Testis (tissue), 3 donors: Measurements from ENCODE around the gene OCA2. TPM values are rescaled to one million over a fixed set of nuclear protein-coding genes. Genes with fewer than 3 reads are reported as not detected.

Source experiments
- DNase-seq: peaks from one replicate; pipeline ENCODE4 v3.0.0-alpha.2; 2019
- H3K27ac ChIP-seq, 2 donors: fragments of 200-600 bp; sonication (generic); one replicate each; pipeline ENCODE4 v1.5.1; 2019
- H3K27me3 ChIP-seq: fragments of 200-600 bp; sonication (generic); one replicate; pipeline ENCODE4 v1.5.1; 2019
- H3K36me3 ChIP-seq: fragments of 200-600 bp; sonication (generic); one replicate; pipeline ENCODE4 v1.5.1; 2017; ENCODE audit warnings: low read depth; ENCODE audit errors: missing control alignments
- H3K4me1 ChIP-seq: fragments of 200-600 bp; sonication (generic); one replicate; pipeline ENCODE4 v1.5.1; 2019
- H3K4me3 ChIP-seq, 2 donors: fragments of 200-600 bp; sonication (generic); one replicate each; pipeline ENCODE4 v1.5.1; 2017 to 2019
- H3K9me3 ChIP-seq: fragments of 200-600 bp; sonication (generic); one replicate; pipeline ENCODE4 v1.5.1; 2017
- POLR2A ChIP-seq: fragments of 450-650 bp; IDR thresholded peaks from one replicate; pipeline ENCODE4 v1.6.1; 2017; ENCODE audit warnings: antibody characterized with exemption, mild to moderate bottlenecking, moderate library complexity
- WGBS, 2 donors: methylation state at CpG; one replicate each; pipeline ENCODE4 v1.1.5; 2018; 5-methylcytosine and 5-hydroxymethylcytosine counted together
- intact Hi-C: fragments of 100-400 bp; cut with DNase I; formaldehyde crosslinking; loops from one replicate; pipeline ENCODE4 v1.15.1; 2023; ENCODE audit warnings: low total_unique reads
- polyA plus RNA-seq: library from polyadenylated mRNA; stranded (reverse); fragments of 350-450 nt; fragmentation: Illumina TruSeq; extraction: RNeasy Lipid Tissue Mini Kit (QIAGEN cat#74804); gene quantifications from one replicate; pipeline ENCODE4 v1.2.3, GENCODE V29; 2014; ENCODE audit warnings: low read depth, low replicate concordance; ENCODE audit not compliant: insufficient read depth
- total RNA-seq, 2 donors: library from RNA; depleted of rRNA; stranded (reverse); fragments of >200 nt; gene quantifications; one replicate each; pipeline ENCODE4 v1.2.3, GENCODE V29; 2016
- TF ChIP-seq, protein P1 (sequence below), 3 experiments: fragments of 450-650 bp in 2 of 3; fragments of 200-600 bp in 1 of 3; sonication (generic) in 1 of 3; IDR thresholded peaks; one replicate each; pipeline ENCODE4 v1.5.1; 2016 to 2019; ENCODE audit warnings: antibody characterized with exemption in 3 of 3, mild to moderate bottlenecking in 2 of 3, moderate library complexity in 1 of 3

Gene OCA2
- total and polyA plus RNA-seq, 3 donors from 2014 or later, result 2.6 to 7.2 (median 4.5) TPM

GRCh38 chr15:28021281-28022039 lies 77.7 kb downstream of the OCA2 start:
- DNase-seq, result peak; percentile 88
- intact Hi-C loops, result no loop called here
- TF ChIP-seq POLR2A, result no peak
- TF ChIP-seq, protein P1, sequence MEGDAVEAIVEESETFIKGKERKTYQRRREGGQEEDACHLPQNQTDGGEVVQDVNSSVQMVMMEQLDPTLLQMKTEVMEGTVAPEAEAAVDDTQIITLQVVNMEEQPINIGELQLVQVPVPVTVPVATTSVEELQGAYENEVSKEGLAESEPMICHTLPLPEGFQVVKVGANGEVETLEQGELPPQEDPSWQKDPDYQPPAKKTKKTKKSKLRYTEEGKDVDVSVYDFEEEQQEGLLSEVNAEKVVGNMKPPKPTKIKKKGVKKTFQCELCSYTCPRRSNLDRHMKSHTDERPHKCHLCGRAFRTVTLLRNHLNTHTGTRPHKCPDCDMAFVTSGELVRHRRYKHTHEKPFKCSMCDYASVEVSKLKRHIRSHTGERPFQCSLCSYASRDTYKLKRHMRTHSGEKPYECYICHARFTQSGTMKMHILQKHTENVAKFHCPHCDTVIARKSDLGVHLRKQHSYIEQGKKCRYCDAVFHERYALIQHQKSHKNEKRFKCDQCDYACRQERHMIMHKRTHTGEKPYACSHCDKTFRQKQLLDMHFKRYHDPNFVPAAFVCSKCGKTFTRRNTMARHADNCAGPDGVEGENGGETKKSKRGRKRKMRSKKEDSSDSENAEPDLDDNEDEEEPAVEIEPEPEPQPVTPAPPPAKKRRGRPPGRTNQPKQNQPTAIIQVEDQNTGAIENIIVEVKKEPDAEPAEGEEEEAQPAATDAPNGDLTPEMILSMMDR (IDR thresholded peaks at IDR 0.05), result peak; percentile 3 to 47 (median 28)
- no peaks in the 10 kb centered on the region for H3K36me3 ChIP-seq
- no peak overlapping the region for H3K27ac ChIP-seq
- no peaks in the 10 kb centered on the region for H3K9me3 ChIP-seq
- WGBS, 2 donors, result 36 to 65% methylated on average over 16 to 17 of the region's 17 CpGs
- no peaks in the 10 kb centered on the region for H3K27me3 ChIP-seq
- H3K4me3 ChIP-seq, result no peak overlapping the region
- peaks cover 15% of the 10 kb centered on the region for H3K4me1 ChIP-seq

GRCh38 chr15:28020644-28021043 lies 78.5 kb downstream of the OCA2 start:
- no peaks in the 10 kb centered on the region for H3K9me3 ChIP-seq
- no peaks in the 10 kb centered on the region for H3K36me3 ChIP-seq
- intact Hi-C loops, result no loop called here
- no peak for TF ChIP-seq POLR2A
- TF ChIP-seq, protein P1 (IDR thresholded peaks at IDR 0.05), result no peak
- WGBS, 2 donors, result 77 to 85% methylated on average over 6 of the region's 6 CpGs
- no peak overlapping the region for H3K27ac ChIP-seq
- peaks cover 15% of the 10 kb centered on the region for H3K4me1 ChIP-seq
- DNase-seq, result no peak
- H3K4me3 ChIP-seq, result no peak overlapping the region
- no peaks in the 10 kb centered on the region for H3K27me3 ChIP-seq

DNA sequence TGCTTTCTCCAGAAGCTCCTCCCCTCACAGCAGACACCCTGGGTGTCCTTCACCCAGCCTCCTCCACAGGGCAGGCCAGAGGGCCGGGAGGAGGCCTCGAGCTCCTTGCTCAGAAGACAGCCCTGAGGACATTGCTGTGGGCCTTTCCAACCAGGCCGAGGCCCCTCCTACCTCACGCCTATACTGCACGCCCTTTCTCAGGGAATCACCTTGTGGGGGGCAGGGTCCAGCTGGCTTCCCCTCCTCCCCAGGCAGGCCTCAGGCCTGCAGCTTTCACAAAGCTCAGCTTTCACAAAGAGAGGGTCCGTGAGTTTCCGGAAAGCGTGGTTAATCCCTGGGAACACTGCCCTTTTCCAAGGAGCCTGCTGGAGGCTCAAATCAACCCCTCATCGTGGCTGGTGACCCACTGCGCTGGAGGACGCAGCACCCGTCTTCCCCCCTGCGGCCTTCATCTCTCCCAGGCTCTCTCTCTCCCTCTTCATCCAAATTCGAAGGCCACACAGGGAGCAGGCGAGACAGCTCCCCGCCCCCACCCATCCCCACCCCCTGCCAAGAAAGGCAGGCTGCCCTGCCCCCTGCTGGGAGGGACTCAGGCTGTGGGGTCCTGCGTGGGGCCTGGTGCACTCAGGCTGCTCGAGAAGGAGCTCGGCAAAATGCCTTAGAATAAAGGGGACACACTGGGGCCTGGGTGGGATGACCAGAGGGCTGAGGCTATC lies 79.4 kb downstream of the OCA2 start:
- WGBS, 2 donors, result 71 to 77% methylated on average over 5 to 19 of the region's 19 CpGs
- no peaks in the 10 kb centered on the region for H3K36me3 ChIP-seq
- no peaks in the 10 kb centered on the region for H3K9me3 ChIP-seq
- intact Hi-C loops, result no loop called here
- no peak overlapping the region for H3K27ac ChIP-seq
- H3K4me3 ChIP-seq, result no peak overlapping the region
- no peak for TF ChIP-seq POLR2A
- TF ChIP-seq, protein P1 (IDR thresholded peaks at IDR 0.05), result no peak
- H3K27me3 ChIP-seq, result no peaks in the 10 kb centered on the region
- peaks cover 15% of the 10 kb centered on the region for H3K4me1 ChIP-seq
- DNase-seq, result no peak

DNA sequence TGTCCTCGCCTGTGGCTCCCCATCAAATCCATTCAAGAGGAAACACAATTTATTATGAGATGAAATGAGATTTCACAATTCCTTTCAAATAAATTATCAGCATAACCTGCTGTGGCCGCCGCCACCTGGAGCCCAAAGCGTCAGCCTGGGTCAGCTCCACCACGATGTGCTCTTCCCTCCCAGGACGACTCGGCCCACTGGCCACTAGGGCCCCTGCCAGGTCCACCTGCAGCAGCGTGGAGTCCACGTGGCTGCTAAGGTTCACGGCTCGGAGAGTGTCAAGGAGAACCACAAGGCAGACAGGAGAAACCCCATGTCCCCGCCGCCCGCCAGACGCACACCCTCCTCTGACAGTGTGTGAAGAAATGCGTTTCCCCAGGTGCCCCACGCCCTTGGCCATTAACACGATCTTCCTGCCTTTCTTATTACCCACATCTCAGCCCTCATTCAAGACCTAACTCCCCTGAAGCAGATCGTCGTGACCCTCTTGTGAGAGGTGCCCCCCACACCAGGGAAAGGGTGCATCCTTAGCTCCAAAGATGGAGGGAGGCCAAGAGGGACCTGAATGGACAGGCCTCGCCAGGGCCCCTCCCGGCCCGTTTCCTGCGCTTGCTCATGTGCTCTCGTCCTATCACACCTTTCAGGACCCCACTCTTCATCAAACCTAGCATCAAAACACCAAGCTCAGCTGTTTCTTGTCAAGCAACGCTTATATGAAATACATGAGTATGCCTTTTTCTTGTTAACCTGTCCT lies 80.6 kb downstream of the OCA2 start:
- no peak for DNase-seq
- Histone ChIP-seq H3K27me3 (no peaks in the 10 kb centered on the region), H3K4me1 (peaks cover 15% of the 10 kb centered on the region), H3K36me3 (no peaks in the 10 kb centered on the region), H3K4me3 (no peak overlapping the region), H3K9me3 (no peaks in the 10 kb centered on the region), H3K27ac (no peak overlapping the region)
- intact Hi-C loops, result no loop called here
- no peak for TF ChIP-seq POLR2A
- TF ChIP-seq, protein P1 (IDR thresholded peaks at IDR 0.05), result no peak
- WGBS, 2 donors, result 94 to 95% methylated on average over 26 of the region's 26 CpGs
